Pons (tissue), 1 donor: ENCODE results near the gene CEP20.
"Not testable (repeated sequence)": the region's sequence is repeated elsewhere in the genome, so short reads cannot be mapped to it uniquely, and the experiment has no call there.

Source experiments
- DNase-seq: peaks from one replicate; pipeline ENCODE4 v3.0.0-alpha.2; 2016; ENCODE audit warnings: low spot score

The CEP20 gene

GRCh38 chr16:15857724-15858560, 30.5 kb downstream of the CEP20 start:
- DNase-seq = no peak

GRCh38 chr16:15856901-15857698, 31.3 kb downstream of the CEP20 start, which contains the start of gene MYH11:
TSS of gene MYH11 (minus strand) at chr16:15857028. CDS start at chr16:15838252, 18,776 bp downstream.
- no peak for DNase-seq

GRCh38 chr16:15856182-15856581, 32.2 kb downstream of the CEP20 start:
- no peak for DNase-seq

- no peak for DNase-seq
These were observed 32.7 kb downstream of the CEP20 start for GRCh38 chr16:15855704-15856003.

GRCh38 chr16:15854906-15855703, 33.3 kb downstream of the CEP20 start:
- no peak for DNase-seq

GRCh38 chr16:15854061-15854460, 34.3 kb downstream of the CEP20 start:
- DNase-seq = no peak

GRCh38 chr16:15853021-15853420, 35.4 kb downstream of the CEP20 start:
- DNase-seq = no peak

- not testable (repeated sequence) for DNase-seq
These were observed 37.8 kb downstream of the CEP20 start for GRCh38 chr16:15850555-15850954.

- no peak for DNase-seq
These were observed 39.0 kb downstream of the CEP20 start for GRCh38 chr16:15849209-15849981.

- no peak for DNase-seq
These were observed 40.7 kb downstream of the CEP20 start for GRCh38 chr16:15847611-15848175.

- DNase-seq = no peak
These were observed 41.9 kb downstream of the CEP20 start for GRCh38 chr16:15846510-15846909.

- DNase-seq = no peak
These were observed 44.6 kb downstream of the CEP20 start for GRCh38 chr16:15843635-15844279.

- DNase-seq = not testable (repeated sequence)
These were observed 49.2 kb downstream of the CEP20 start for GRCh38 chr16:15839204-15839603.

GRCh38 chr16:15837761-15838160, 50.6 kb downstream of the CEP20 start:
- no peak for DNase-seq

- DNase-seq = no peak
These were observed 51.3 kb downstream of the CEP20 start for GRCh38 chr16:15836965-15837611.

- DNase-seq = no peak
These were observed 52.3 kb downstream of the CEP20 start for GRCh38 chr16:15836074-15836473.

GRCh38 chr16:15835136-15835878, 53.1 kb downstream of the CEP20 start:
- no peak for DNase-seq

GRCh38 chr16:15834502-15834901, 53.9 kb downstream of the CEP20 start:
- DNase-seq = no peak

GRCh38 chr16:15833541-15833940, 54.9 kb downstream of the CEP20 start:
- DNase-seq = no peak

- DNase-seq = no peak
These were observed 56.2 kb downstream of the CEP20 start for GRCh38 chr16:15832241-15832640.
